Fibroblast of mammary gland (primary cell): ENCODE measurements around the gene PLEKHD1.
A peak's percentile ranks its signal among the peaks of the same experiment; 100 is the strongest.

Experiments
- DNase-seq: peaks from one replicate; pipeline ENCODE4 v3.0.0-alpha.2; 2010; ENCODE audit warnings: low read depth
- H3K4me3 ChIP-seq: 2 replicates; pipeline ENCODE4 v1.5.1; 2011; ENCODE audit warnings: low read depth, mild to moderate bottlenecking, low read length, moderate library complexity; ENCODE audit not compliant: control insufficient read depth
- TF ChIP-seq, protein P1 (sequence below): conservative IDR thresholded peaks from 2 replicates; pipeline ENCODE4 v1.5.1; 2011; ENCODE audit warnings: low read depth, low read length, inconsistent platforms; ENCODE audit not compliant: control insufficient read depth, insufficient read depth

Gene PLEKHD1

DNA sequence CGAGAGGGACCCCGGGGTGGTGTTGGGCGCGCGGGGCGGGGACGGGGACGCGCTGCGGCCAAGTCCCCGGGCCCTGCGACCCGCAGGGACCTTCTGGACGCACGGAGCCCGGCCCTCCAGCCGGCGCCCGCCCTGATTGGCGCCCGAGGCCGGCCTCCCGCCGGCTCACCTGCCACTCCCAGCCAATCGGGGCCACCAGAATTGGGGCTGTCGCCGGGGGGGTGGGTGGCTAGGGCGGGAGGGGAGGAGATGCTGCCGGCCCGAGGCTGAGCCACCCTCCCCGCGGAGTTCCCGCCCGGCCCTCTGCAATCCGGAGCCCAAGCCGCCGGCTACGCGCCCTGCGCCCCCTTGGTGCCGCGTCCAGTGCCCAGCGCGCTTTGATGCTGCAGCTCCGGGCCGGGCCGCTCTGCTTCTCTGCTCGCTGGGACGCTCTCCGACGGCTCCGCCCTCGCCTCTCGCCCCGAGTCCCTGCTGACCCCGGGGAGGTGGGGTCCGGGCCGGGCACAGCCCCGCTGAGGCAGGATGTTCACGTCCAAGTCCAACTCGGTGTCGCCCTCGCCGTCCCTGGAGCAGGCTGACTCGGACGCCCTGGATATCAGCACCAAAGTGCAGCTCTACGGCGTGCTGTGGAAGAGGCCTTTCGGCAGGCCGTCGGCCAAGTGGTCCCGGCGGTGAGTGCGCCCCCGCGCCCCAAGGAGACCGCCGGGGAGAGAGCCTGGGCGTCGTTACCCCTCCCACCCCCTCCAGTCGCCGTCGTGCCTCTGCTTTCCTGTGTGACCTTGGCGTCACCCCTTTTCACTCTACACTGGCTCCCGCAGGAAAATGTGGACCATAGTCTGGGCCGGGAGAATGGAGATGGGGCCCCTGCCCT lies at the start of gene PLEKHD1:
PLEKHD1 (plus strand) TSS at position 285 of the 871 bp plus-strand sequence; CDS start at position 523, 238 bp downstream.
- no peak within 1 kb of the TSS for H3K4me3 ChIP-seq
- TF ChIP-seq, protein P1, sequence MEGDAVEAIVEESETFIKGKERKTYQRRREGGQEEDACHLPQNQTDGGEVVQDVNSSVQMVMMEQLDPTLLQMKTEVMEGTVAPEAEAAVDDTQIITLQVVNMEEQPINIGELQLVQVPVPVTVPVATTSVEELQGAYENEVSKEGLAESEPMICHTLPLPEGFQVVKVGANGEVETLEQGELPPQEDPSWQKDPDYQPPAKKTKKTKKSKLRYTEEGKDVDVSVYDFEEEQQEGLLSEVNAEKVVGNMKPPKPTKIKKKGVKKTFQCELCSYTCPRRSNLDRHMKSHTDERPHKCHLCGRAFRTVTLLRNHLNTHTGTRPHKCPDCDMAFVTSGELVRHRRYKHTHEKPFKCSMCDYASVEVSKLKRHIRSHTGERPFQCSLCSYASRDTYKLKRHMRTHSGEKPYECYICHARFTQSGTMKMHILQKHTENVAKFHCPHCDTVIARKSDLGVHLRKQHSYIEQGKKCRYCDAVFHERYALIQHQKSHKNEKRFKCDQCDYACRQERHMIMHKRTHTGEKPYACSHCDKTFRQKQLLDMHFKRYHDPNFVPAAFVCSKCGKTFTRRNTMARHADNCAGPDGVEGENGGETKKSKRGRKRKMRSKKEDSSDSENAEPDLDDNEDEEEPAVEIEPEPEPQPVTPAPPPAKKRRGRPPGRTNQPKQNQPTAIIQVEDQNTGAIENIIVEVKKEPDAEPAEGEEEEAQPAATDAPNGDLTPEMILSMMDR: no peak
- no peak for DNase-seq

DNA sequence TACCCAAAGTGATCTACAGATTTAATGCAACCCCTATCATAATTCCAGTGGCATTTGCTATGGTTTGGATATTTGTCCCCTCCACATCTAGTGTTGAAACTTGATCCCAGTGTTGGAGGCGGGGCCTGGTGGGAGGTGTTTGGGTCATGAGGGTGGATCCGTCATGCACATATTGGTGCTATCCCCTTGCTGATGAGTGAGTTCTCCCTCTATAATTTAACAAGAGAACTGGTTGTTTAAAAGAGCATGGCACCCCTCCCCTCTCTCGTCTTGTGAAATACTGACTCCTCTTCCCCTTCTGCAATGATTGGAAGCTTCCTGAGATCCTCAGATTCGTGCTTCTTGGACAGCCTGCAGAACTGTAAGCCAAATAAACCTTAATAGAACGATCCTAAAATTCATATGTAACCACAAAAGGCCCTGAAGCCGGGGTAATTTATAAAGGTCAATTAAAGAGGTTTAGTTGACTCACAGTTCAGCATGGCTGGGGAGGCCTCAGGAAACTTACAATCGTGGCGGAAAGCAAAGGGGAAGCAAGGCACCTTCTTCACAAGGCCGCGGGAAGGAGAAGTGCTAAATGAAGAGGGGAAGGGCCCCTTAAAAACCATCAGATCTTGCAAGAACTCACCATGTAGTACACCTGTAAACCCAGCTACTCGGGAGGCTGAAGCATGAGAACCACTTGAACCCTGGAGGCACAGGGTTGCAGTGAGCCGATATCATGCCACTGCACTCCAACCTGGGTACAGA lies 44.8 kb upstream of the PLEKHD1 start:
- DNase-seq: no peak
- H3K4me3 ChIP-seq: no peak overlapping the region
- TF ChIP-seq, protein P1: no peak

DNA sequence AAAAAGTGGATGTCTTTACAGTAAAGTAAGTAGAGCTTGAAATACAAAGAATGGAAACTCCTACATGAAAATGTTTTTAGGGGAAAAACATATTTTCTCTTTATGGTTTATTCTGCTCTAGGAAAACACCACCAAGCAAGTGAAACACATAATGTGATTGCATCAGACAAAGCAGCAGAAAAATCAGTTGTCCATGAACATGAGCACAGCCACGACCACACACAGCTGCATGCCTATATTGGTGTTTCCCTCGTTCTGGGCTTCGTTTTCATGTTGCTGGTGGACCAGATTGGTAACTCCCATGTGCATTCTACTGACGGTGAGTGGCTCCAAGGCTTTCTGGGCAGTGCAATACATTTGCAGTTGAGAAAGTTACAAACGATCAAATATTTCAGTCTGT lies 42.6 kb upstream of the PLEKHD1 start:
- DNase-seq: no peak
- no peak overlapping the region for H3K4me3 ChIP-seq
- TF ChIP-seq, protein P1: no peak

DNA sequence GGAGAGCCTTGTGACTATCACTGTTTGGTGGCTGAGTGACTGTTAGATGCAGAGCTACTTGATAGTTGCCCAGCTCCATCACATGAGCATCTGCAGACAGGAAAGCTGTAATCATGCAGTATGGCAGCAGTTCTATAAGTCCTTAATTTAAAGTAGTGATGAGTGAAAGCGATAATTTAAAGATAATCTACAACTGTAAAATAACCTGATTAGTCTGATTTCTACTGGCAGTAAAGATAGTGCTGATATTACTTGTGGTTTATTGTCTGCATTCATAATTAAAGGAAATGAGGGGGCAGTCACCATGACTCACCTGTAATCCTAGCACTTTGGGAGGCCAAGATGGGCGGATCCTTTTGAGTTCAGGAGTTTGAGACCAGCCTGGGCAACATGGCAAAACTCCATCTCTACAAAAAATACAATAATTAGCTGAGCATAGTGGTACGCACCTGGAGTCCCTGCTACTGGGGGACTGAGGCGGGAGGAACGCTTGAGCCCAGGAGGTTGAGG lies 41.2 kb upstream of the PLEKHD1 start:
- no peak for DNase-seq
- TF ChIP-seq, protein P1: no peak
- H3K4me3 ChIP-seq: no peak overlapping the region

DNA sequence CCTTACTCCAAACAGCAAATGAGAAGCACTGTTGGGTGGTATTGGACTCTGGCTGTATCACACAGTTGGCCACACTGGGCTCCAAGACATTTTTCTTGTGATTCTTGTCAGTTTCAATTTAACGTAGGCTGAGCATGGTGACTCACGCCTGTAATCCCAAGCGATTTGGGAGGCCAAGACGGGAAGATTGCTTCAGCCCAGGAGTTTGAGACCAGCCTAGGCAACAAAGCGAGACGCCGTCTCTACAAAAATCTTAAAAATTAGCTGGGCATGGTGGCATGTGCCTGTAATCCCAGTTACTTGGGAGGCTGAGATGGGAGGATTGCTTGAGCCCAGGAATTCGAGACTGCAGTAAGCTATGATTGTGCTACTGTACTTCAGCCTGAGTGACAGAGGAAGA lies 35.3 kb upstream of the PLEKHD1 start:
- TF ChIP-seq, protein P1: no peak
- H3K4me3 ChIP-seq: no peak overlapping the region
- peak; percentile 48 for DNase-seq

DNA sequence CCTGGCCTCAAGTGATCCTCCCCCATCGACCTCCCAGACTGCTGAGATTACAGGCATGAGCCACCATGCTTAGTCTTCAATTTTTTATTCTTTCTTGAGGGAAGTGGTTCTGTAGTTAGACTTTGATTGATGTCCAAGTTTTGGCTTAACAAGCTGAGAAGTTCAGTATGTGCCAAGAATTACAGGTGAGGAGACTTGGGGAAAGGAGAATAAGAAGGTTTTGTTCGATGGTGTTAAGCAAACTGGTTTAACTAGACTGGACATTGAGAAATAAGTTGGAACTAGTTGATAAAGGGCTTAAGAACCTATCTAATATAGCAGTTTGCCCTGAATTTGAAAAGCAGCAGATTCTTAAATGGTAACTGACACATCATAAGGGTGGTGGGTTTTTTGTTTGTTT lies 32.6 kb upstream of the PLEKHD1 start:
- TF ChIP-seq, protein P1: no peak
- DNase-seq: no peak
- H3K4me3 ChIP-seq: no peak overlapping the region
